ENCODE measurements around the gene TNIK.

The TNIK gene

GRCh38 chr3:171277456-171278298 is 182.5 kb downstream of the TNIK start:
- DNase-seq: no peak

- DNase-seq: no peak
Observed at GRCh38 chr3:171276923-171277322, 183.3 kb downstream of the TNIK start.

DNA sequence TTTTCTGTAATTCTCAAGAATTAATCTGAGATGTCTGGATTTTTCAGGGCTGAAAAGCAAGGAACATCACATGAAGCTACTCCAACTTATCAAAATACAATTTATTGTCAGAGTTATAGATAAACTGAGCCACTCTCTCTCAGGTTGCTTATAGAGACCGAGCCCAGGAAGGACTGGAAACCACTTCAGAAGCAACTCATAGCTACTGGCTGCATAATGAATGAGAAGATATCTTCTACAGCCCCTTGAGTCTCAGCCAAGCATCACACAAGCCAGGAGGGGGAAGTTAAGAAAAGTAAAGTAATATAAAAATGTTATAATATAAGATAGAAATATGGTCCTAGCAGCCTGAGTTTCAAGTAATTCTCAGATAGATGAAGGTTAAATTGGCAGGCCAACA is 186.0 kb downstream of the TNIK start:
- no peak for DNase-seq

GRCh38 chr3:171270541-171270940 is 189.7 kb downstream of the TNIK start:
- no peak for DNase-seq

DNA sequence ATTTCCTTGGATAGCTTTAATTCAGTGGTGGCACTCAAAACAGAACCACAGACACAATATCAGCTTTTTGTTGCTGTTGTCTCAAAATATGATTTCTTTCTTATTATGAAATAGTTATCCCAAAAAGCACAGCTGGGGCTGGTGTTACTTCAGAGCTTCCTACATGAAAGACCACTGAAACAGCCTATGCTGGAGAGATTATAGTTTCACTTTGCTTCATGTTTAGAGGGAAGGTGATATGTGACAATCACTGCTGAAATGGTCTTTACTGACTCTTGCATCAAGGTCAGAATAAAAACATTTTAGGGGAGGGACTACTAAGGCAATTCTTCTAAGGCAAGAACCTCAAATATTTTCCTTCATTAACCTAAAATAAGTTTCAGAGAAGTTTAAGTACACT is 190.7 kb downstream of the TNIK start:
- DNase-seq: no peak

DNA sequence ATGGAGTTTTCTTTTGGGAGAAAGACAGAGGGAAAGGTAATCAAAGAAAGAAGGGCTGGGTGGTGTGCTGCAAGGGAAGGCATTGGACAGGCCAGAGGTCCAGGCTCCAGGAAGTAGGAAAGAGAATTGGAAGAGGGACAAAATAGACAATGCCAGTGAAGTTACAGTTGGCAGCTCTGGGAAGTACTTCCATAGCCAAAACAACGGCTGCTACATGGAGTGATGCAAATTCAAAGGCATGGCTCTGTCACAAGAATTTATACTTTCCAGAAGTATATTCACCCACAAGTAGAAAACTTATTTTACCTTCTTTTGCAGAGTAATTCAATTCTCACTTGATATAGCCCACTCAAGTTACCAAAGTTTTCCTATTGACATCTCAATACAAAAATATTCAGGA is 191.5 kb downstream of the TNIK start:
- DNase-seq: no peak

DNA sequence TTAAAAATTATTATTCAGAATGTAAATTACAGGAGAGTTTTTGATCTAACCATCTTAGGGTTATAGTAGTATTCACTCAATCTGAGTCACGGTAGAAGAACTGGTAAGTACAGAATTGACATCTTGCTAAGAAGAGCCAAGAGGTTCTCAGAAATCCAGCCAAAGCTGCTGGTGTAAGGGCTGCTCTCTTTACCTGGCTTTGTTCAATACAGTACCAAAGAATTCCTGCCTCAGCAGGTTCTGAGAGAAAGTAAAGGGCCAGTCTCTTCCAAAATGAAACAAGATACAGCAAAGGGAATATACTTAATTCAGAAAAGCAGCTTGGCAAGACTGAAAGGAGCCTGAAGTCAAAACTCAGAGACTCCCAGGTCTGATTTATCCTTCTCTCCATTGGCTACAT is 193.1 kb downstream of the TNIK start:
- no peak for DNase-seq

GRCh38 chr3:171266740-171267073 is 193.5 kb downstream of the TNIK start:
- DNase-seq: no peak

DNA sequence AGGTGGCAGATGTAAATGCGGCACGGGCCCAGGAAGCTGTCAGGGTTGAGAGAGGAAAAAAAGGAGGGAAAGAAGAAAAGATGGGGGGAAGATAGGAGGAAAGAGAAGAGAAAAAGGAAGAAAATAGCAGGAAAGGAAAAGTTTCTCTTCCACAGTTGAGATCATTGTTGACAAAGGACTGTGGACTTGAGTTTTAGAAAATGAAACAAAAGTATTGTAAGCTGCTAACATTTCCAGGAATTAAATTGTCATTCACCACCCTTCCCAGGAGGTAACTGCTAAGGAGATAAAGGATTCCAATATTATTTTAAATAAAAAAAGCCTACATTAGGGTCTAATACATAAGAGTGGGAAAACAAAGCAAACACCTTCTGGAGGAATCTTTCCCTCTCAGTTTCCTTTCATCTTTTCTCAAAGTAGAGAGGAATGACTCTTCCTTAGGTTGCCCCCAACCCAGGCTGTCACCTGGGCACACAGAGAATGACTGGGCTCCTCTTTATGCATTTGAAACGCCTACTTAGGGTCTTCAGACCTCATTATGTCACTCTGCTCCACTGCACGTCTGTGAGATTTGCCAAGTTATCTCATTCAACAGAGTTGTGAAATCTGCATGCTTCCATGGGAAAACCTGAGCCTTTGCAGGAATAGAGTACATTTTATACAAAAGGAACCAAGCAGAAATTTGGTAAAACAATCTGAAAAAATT is 194.0 kb downstream of the TNIK start:
- DNase-seq: no peak

- no peak for DNase-seq
Observed at GRCh38 chr3:171264758-171265157, 195.4 kb downstream of the TNIK start.

GRCh38 chr3:171262431-171262830 is 197.8 kb downstream of the TNIK start:
- no peak for DNase-seq

DNA sequence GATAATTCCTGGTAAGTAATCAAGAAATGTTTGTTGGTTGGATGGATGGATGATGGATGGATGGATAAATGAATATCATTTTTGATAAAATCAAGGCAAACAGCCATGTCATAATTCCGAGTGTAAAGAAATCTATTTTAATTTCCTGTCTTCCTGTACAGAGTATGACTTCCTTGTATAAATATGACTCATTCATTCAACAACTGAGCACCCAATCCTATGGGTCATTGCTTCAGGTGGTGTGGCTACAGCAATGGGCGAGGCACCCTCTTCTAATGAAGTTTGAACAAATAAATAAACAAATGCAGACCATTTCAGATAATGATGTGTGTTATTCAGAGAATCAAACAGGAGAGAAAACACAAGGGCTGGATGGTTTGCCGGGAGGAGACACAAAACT is 198.7 kb downstream of the TNIK start:
- no peak for DNase-seq

DNA sequence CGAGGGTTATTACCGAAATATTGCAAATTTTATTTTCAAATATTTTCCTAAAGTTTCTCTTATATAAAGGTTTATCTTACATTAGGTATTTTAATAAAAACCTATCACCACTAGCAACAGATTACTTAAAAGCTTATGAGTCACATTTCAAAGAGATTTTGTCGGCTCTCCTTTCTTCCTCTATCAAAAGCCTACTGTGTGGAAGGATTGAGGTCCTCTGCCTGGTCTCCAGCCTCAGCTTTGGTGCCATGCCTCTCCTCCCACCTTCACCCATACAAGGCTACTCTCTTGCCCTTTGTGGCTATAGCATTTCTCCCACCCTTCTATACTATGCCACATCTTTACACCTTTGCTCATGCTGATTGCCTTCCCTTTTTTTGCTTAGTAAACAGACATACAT is 199.3 kb downstream of the TNIK start:
- DNase-seq: no peak

DNA sequence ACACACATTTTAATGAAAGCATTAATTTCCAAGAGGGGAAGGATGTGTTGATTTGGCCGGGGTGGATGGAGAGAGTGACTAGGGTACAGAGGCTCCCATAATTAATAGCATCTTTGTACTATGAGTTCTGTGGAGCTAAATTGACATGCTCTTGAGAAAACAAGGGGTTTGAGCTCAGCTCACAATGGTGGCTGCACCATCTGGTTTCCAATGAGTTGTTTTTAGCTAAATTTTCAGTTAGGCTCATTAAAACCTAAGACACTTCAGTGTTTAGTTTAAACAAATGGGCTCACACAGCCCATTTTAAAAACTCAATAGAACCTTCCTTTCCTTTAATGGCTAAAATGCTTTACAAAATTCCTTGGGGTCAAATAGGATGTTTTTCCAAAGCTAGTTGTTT is 199.7 kb downstream of the TNIK start:
- DNase-seq: no peak

DNA sequence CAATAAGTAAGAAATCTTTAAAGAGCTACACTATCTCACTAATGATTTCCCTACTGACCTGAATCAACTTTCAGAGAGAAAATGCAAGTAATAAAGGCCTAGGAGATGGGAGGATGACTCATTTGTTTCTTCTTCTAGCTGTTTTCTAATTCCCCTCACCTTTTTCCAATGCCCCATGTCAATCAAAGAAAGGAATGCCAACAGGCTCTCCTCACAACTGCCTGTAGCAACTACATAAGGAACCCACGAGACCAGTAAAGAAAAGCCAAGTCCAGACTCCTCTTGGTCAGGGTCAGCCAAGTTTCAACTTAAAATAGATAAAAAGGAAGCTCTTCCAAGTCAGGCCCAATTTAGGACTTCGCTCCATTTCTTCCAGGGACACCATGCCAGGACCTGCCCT is 201.9 kb downstream of the TNIK start:
- no peak for DNase-seq

- no peak for DNase-seq
Observed at GRCh38 chr3:171257251-171258203, 202.7 kb downstream of the TNIK start.

- no peak for DNase-seq
Observed at GRCh38 chr3:171256445-171257250, 203.6 kb downstream of the TNIK start.

- no peak for DNase-seq
Observed at GRCh38 chr3:171255236-171255806, 204.9 kb downstream of the TNIK start.

GRCh38 chr3:171254315-171254714 is 205.9 kb downstream of the TNIK start:
- DNase-seq: no peak

- DNase-seq: no peak
Observed at GRCh38 chr3:171251835-171252234, 208.4 kb downstream of the TNIK start.

DNA sequence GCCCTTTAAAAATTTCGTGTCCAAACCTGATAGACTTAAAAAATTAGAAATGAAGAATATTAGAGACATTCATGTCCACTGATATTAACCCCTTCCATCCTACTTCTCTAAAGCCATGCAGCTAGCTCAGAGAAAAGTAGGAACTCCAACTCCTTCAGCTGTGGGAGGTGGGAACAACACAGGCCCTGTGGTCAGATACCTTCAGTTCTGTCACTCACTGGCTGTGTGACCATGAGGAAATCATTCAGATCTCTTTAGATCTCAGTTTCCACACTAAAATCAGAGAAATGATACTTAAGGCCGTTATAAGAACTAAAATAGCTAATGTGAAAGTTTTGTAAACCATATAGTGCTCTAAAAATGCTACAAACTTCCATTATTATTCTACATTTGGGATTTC is 209.8 kb downstream of the TNIK start:
- DNase-seq: no peak

- no peak for DNase-seq
Observed at GRCh38 chr3:171249245-171249644, 211.0 kb downstream of the TNIK start.
